SK-N-SH treated with all-trans-retinoic acid at 6 μM for 48 hours (cell line): Measurements from ENCODE around the gene KDM4B.

Experiments
- CSDC2 ChIP-seq: fragments of 250-450 bp; sonication (Bioruptor Pico); IDR thresholded peaks from 2 replicates; pipeline ENCODE4 v1.5.0; 2020; ENCODE audit warnings: mild to moderate bottlenecking, moderate library complexity
- CSRNP3 ChIP-seq: fragments of 250-450 bp; sonication (Bioruptor Pico); IDR thresholded peaks from 2 replicates; pipeline ENCODE4 v1.5.1; 2021; ENCODE audit warnings: mild to moderate bottlenecking, moderate library complexity
- GLIS3 ChIP-seq: fragments of 250-450 bp; sonication (Bioruptor Pico); IDR thresholded peaks from 2 replicates; pipeline ENCODE4 v1.5.0; 2020; ENCODE audit warnings: mild to moderate bottlenecking, moderate library complexity
- ISL1 ChIP-seq: fragments of 250-450 bp; sonication (Bioruptor Pico); IDR thresholded peaks from 2 replicates; pipeline ENCODE4 v2.1.2; 2022; ENCODE audit warnings: mild to moderate bottlenecking, moderate library complexity
- PPARA ChIP-seq: fragments of 250-450 bp; sonication (Bioruptor Pico); IDR thresholded peaks from 2 replicates; pipeline ENCODE4 v1.5.0; 2020; ENCODE audit warnings: mild to moderate bottlenecking, borderline replicate concordance
- RARB ChIP-seq: fragments of 250-450 bp; sonication (Bioruptor Pico); IDR thresholded peaks from 2 replicates; pipeline ENCODE4 v1.8.0; 2021; ENCODE audit warnings: mild to moderate bottlenecking, moderate library complexity
- SNAI2 ChIP-seq: fragments of 250-450 bp; sonication (Bioruptor Pico); IDR thresholded peaks from 2 replicates; pipeline ENCODE4 v1.5.0; 2020; ENCODE audit warnings: mild to moderate bottlenecking, moderate library complexity
- TOX ChIP-seq: fragments of 250-450 bp; sonication (Bioruptor Pico); IDR thresholded peaks from 2 replicates; pipeline ENCODE4 v1.8.0; 2021; ENCODE audit warnings: mild to moderate bottlenecking, moderate library complexity, borderline replicate concordance
- TF ChIP-seq, protein P1 (sequence below): fragments of 250-450 bp; sonication (Bioruptor Pico); IDR thresholded peaks from 2 replicates; pipeline ENCODE4 v1.5.0; 2020; ENCODE audit warnings: mild to moderate bottlenecking, moderate library complexity
- TF ChIP-seq, protein P2 (sequence below): fragments of 250-450 bp; sonication (Bioruptor Pico); IDR thresholded peaks from 2 replicates; pipeline ENCODE4 v1.5.1; 2020; ENCODE audit warnings: low read depth, mild to moderate bottlenecking, moderate library complexity

DNA sequence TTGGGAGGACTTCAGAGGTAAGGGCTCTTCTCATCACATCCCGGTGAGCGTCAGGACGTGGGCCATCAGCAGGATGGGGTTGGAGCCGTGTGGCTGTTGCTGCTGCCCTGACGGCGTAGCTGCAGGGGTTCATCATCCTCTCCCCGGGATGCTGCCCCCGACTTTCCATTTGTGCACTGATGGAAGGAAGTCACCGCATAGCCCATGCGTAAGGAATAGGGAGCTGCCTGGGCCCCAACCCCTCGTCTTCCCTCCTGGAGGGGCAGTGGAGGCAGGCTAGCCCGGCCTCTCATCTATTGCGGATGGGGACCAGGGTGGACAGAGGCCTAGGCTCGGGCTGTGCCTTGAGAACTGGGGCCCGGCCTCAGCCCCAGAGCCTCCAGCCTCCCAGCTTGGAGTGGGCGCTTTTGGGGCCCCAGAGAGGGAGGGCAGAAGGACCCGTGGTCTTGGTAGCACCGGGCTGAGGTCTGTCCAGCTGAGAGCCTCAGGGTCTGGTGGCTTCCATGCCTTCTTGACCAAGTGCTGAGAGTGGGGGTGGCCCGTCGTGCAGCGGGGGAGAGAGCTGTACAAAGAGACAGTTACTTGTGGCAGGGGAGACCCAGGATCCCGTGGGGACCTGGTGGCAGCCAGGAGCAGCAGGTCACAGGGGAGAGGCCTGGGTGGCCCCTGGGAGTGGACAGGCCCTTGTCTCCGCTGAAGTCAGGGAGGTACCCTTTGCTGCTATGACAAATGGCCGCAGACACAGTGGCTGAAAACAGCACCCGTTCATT, 44.0 kb downstream of the KDM4B start:
- TF ChIP-seq CSRNP3 (CRISPR knock-in tag) (no peak), RARB (CRISPR knock-in tag) (no peak), CSDC2 (CRISPR knock-in tag) (no peak), TOX (CRISPR knock-in tag) (no peak), GLIS3 (CRISPR knock-in tag) (no peak), ISL1 (CRISPR knock-in tag) (no peak), SNAI2 (no peak), PPARA (CRISPR knock-in tag) (no peak)
- TF ChIP-seq, protein P1, sequence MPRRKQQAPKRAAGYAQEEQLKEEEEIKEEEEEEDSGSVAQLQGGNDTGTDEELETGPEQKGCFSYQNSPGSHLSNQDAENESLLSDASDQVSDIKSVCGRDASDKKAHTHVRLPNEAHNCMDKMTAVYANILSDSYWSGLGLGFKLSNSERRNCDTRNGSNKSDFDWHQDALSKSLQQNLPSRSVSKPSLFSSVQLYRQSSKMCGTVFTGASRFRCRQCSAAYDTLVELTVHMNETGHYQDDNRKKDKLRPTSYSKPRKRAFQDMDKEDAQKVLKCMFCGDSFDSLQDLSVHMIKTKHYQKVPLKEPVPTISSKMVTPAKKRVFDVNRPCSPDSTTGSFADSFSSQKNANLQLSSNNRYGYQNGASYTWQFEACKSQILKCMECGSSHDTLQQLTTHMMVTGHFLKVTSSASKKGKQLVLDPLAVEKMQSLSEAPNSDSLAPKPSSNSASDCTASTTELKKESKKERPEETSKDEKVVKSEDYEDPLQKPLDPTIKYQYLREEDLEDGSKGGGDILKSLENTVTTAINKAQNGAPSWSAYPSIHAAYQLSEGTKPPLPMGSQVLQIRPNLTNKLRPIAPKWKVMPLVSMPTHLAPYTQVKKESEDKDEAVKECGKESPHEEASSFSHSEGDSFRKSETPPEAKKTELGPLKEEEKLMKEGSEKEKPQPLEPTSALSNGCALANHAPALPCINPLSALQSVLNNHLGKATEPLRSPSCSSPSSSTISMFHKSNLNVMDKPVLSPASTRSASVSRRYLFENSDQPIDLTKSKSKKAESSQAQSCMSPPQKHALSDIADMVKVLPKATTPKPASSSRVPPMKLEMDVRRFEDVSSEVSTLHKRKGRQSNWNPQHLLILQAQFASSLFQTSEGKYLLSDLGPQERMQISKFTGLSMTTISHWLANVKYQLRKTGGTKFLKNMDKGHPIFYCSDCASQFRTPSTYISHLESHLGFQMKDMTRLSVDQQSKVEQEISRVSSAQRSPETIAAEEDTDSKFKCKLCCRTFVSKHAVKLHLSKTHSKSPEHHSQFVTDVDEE (CRISPR knock-in tag) = no peak
- TF ChIP-seq, protein P2, sequence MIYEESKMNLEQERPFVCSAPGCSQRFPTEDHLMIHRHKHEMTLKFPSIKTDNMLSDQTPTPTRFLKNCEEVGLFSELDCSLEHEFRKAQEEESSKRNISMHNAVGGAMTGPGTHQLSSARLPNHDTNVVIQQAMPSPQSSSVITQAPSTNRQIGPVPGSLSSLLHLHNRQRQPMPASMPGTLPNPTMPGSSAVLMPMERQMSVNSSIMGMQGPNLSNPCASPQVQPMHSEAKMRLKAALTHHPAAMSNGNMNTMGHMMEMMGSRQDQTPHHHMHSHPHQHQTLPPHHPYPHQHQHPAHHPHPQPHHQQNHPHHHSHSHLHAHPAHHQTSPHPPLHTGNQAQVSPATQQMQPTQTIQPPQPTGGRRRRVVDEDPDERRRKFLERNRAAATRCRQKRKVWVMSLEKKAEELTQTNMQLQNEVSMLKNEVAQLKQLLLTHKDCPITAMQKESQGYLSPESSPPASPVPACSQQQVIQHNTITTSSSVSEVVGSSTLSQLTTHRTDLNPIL (CRISPR knock-in tag) = no peak
